Activated T-cell treated with anti-CD3 and anti-CD28 coated beads for 48 hours (primary cell): ENCODE data around the gene ZSWIM9.

Experiments
- DNase-seq: peaks from one replicate; pipeline ENCODE4 v3.0.0-alpha.2; 2020; ENCODE audit warnings: low read depth

ZSWIM9 gene

DNA sequence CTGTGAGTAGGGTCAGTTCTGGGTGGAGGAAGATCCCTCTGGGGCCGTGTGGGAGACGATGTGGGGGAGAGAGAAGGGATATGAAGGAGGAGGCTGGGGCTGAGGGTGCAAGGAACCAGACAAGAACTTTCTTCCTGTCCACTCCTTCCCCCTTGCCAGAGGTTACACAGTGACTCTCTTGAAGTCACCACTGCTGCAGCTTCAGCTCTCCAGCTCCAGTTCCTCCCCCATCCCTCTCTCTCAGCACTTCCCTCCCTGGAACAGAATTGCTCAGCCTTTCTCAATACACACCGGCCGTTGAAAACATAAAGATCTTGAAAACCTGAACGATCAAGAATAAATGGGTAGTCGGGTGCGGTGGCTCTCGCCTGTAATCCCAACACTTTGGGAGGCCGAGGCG, 5.1 kb downstream of the ZSWIM9 start:
- no peak for DNase-seq

DNA sequence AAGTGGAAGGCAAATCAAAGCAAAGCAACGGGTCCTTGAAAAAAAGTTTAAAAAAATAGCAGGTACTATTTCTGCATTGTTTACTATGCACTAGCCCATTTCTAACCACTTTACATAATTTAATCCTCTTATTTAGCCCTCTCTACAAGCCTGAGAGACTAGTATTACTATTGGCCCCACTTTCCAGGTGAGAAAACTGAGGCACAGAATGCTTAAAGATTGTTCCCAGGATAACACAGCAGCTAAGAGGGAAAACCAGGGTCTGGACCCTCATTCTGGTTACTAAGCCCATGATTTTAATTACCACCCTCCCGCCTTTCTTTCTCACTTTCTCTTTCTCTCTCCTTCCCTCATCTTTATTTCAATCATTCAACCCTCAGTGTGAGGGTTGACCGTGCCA, 5.7 kb downstream of the ZSWIM9 start:
- no peak for DNase-seq

DNA sequence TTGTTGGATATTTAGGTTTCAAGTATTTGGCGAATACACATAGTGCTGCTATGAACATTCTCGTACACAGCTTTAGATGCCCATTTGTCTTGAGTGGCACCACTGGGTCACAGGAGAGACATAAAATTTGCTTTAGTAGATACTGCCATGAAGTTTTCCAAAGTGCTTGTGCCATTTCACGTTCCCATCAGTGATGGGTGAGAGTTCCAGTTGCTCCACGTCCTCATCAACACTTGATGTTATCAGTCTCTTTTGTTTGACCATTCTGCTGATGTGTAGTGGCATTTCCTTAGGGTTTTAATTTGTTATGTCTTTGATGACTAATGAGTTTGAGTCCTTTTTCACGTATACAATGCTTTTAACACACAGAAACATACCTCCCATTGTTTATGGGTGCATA, 11.0 kb downstream of the ZSWIM9 start:
- DNase-seq = no peak

DNA sequence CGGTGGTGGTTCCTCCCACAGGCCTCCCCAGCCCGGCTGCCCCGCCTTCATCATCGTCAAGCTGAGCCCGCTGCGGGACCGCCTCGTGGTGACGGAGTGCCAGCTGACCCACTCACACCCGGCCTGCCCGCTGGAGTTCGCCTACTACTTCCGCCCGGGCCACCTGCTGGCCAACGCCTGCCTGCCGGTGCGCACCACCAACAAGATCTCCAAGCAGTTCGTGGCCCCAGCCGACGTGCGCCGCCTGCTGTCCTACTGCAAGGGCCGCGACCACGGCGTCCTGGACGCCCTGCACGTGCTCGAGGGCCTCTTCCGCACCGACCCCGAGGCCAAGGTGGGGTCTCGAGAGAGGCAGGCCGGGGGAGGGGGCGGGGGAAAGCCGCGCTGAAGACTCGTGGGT, 12.0 kb downstream of the ZSWIM9 start:
- no peak for DNase-seq

DNA sequence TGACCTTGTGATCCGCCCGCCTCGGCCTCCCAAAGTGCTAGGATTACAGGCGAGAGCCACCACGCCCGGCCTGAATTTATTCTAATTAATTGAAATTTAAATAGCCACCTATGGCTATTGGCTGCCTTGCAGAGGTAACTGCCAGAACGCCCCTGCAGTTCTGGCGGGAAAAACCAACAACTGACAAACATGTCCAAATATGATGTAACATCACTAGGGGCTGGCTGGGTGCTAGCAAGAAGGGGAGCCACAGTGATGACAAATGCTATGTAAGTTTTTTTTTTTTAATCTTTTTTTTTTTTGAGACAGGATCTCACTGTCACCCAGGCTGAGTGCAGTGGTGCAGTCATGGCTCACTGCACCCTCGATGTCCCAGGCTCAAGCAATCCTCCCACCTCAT, 12.9 kb downstream of the ZSWIM9 start:
- no peak for DNase-seq

DNA sequence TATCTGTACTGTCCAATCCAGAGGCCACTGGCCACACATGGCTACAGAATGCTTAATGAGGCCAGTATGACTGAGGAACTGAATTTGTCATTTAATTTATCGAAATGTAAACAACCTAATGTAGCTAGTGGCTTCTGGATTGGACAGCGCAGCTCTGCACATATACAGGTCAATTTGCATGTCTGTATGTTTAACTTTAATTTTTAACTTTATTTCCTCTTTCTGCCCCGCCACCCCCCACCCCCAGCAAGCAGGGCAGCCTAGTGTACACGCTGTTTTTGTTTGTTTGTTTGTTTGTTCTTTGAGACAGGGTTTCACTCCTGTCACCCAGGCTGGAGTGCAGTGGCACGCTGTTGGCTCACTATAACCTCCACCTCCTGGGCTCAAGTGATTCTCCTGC, 15.5 kb downstream of the ZSWIM9 start:
- no peak for DNase-seq

DNA sequence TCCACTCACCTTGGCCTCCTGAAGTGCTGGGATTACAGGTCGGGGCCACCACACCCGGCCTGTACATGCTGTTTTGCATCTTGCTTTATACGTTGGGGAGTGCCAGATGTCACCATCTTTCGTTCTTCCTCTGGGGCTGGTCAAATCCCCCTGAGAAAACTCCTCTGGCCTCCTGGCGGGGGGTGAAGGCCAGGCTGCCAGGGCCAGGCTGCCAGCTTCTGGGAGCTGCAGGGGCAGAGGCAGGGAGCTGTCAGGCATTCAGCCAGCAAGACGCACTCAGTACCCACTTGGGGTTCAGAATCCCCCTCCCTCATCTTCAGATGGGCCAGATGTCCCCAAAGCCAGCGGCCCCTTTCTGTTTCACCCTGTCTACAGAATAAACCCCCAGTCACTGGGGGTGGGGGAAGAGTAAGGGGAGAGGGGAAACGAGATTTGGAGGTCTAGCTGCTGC, 16.1 kb downstream of the ZSWIM9 start:
- no peak for DNase-seq

DNA sequence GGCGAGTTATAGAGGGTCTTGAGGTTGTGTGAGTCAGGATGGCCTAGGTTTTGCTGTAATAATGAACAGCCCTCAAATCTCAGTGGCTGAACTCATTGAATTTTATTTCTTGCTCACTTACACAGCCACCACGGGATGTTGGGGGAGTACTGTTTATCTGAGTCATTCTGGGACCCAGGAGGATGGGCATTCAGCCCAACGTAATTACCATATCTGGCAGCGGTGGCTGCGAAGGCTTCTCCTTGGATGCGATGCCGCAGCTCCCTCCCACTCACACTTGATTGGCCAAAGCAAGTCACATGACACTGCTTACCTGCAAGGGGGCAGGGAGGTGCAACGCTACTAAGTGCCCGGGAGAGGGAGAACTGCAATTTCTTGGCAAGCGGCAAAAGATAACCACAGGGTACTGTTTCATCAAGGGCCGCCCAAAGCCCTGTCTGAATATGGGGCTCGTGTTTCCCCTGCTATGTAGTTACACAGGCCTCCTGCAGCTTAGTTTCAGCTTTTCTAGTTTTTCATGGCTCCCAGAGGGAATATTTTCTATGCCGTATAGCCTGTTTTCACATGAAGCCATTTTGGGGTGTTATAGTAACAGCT, 19.9 kb downstream of the ZSWIM9 start:
- peak; percentile 24 for DNase-seq

DNA sequence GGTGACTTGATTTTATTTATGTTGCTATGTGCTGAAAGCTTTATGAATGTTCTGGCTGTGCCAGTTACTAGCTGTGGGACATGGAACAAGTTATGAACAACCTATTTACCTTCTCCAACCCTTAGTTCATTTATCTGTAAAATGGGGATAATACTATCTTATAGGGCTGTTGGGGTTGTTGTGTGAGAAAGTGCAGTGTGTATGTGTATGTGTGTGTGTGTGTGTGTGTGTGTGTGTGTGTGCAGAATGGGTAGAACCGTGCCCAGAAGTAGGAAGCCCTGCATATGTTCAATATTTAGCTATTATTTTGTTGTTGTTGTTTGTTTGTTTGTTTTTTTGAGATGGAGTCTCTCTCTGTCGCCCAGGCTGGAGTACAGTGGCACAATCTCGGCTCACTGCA, 20.4 kb downstream of the ZSWIM9 start:
- DNase-seq = no peak

DNA sequence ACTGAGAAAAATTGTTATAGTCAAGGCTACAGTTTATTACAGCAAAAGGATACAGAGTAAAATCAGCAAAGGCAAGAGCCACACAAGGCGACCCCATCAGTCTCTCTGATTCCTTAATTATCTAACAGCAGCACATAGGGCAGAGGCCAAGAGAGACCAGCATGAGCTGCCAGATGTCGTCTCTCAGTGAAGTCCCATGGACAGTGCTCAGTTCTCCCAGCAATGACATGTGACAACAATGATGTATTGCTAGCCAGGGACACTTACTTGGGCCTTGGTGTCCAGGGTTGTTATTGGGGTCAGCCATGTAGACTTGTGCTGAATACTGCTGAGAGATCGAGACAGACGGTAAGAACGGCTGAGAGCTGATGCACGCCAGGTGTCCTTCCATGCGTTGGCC, 22.3 kb downstream of the ZSWIM9 start:
- no peak for DNase-seq

DNA sequence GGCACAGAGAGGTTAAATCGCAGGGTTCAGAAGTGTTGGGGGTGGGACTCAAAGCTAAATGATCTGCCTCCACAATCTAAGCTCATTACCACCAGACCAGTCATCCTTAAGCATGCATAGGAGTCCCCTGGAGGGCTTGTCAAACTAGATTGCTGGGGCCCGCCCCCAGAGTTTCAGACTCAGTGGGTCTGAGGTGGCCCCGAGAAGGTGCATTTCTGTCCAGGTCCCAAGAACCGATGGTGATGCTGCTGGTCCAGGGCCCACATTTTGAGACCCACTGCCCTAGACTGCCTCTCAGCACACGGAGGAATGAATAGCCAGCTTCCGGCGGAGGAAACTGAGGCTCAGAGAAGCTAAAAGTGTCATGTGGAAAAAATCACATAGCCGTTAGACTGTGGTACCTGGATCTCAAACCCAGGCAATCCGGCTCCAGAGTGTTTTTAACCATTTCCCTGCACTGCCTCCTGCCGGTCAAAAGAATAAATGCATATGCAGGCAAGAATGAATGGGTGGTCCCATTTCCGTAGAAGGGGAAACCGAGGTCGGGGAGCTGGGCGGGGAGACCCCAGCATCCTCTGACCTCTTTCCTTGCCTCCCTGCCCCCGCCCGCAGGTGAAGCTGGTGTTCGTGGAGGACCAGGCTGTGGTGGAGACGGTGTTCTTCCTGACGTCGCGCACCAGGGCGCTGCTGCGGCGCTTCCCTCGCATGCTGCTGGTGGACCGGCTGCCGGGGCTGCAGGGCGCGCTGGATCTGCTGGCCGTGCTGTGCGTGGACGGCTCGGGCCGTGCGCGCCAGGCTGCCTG, 23.8 kb downstream of the ZSWIM9 start:
- no peak for DNase-seq

DNA sequence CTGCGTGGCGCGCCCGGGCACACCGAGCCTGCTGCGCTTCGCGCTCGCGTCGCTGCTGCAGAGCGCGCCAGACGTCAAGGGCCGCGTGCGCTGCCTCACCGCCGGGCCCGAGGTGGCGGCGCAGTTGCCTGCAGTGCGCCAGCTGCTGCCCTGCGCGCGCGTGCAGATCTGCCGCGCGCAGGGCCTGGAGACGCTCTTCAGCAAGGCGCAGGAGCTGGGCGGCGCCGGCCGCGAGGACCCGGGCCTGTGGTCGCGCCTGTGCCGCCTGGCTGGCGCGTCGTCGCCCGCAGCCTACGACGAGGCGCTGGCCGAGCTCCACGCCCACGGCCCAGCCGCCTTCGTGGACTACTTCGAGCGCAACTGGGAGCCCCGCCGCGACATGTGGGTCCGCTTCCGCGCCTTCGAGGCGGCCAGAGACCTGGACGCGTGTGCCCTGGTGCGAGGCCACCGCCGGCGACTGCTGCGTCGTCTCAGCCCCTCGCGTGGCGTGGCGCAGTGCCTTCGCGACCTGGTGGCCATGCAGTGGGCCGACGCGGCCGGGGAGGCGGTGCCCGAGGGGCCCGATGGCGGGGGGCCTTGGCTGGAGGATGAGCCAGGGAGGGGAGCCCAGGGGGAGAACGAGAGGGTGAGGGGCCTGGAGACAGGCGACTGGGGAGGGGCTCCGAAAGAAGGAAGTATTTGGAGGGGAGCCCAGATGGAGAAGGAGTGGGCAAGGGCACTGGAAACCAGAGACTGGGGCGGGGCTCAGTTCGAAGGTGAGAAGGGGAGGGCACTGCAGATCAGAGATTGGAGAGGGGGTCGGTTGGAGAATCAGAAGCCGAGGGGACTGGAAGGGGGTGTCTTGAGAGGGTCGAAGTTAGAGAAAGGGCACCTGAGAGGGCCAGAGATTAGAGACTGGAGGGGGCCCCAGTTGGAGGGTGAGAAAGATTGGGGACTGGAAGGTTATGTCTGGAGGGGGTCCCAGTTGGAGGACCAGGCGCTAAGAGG, 24.7 kb downstream of the ZSWIM9 start:
- no peak for DNase-seq

DNA sequence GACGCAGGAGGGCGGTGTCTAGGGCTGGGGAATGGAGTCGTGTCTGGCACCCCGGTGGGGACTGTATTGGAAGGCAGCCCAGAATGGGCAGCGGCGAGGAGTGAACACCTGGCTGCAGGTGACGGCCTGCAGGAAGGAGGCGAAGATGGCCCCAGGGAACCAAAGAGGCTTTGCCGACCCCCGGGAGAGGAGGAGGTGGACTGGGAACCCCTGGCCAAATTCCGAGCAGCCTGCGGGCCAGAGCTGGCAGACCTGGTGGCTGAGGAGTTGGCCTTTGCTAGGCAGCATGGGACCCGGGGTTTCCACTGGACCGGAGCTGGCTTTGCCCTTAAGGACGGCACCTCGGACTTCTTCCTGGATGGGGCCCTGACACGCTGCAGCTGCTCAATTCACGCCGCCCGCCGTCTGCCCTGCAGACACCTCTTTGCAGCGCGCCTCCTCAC, 25.9 kb downstream of the ZSWIM9 start:
- no peak for DNase-seq

DNA sequence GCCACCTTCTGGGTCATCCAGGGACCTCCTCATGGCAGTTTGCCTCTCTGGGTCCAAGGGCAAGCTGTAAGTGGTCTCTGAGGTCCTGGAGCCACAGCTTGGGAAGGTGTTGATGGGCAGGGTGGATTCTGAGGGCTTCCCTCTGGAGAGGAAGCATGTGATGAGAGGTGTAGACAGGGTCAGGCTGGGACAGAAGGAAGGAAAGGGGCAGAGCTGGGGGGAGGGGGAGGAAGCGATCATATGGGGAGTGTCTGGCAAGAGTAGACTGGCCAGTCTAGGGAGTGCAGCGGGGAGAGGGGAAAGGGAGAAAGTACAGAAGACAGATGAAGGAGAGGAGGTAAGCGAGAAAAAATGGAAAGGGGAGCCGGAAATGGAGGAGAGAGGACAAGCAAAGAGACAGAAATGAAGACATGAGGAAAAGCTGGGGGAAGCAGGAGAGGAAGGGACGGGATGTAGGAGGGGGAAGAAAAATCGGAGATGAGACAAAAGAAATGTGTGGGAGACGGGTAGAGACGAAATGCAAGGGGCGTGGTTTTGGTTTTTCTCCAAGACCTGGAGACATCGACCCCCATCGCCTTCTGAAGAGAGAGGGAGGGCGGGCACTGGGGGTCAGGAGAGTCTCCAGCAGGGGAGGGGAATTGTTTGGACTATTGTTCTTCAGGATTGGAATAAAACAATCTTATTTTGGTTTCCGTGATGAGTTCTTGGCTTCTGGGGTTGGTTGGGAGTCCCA, 26.6 kb downstream of the ZSWIM9 start:
- DNase-seq = no peak

DNA sequence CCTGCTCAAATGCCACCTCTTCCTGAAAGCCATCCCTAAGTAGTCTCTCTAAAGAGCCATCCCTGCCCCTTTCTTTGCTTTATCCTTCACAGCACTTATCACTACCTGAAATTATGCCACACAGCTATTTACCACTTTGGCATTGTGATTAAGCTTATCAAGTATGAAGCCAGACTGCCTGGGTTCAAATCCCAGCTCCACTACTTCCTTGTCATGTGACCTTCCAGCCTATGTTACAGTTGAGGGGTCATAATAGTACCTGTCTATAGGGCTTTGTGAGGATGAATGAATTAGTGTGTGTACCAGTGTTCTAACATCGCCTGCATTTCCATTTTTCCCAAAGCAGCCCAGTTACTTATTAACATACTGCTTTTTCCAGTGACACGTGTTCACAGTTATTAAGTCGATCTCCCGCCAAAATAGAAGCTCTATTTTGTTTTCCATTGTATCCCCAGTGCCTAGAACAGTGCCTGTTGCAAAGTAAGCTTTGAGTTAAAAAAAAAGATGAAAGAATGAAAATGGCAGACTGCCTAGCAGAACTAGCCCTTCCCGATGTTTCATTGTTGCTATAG, 32.8 kb downstream of the ZSWIM9 start:
- DNase-seq = no peak

DNA sequence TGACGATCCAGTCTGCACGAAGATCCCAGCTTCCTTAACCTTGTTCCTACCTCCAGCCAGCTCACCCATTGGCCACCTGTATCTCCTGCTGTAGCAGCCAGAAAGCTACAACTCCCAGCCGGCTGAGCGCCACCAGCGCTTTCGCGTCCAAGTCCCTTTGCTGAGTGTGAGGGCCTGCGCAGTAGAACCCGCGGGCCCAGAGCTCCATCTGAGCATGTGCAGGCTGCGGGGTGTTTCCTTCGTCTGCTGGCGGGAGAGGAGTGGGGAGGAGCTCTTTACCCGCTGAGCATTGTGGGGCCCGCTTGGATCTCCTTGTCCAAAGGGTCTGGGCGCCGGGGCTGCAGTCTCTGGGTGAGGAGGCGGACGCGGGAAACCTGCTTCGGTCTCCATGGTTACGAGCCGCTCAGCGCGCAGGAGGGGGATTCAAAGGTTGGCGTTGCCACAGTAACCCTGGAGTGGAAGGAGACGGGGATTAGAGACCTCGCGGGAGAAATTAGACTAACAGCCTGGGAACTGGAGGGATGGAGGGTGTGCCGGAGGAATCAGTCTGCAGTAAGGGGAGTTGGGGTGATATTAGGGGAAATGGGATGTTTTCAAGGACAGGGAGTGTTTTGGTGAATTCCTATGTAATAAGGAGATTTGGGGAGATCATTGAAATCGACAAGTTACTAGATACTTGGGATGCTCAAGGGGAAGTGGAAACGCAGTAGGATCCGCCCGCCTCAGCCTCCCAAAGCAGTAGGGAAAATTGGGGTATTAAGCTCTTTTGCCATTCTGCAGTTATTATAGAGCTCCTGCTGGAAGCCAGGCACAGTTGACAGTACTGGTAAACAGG, 33.5 kb downstream of the ZSWIM9 start:
- peak; percentile 88 for DNase-seq

DNA sequence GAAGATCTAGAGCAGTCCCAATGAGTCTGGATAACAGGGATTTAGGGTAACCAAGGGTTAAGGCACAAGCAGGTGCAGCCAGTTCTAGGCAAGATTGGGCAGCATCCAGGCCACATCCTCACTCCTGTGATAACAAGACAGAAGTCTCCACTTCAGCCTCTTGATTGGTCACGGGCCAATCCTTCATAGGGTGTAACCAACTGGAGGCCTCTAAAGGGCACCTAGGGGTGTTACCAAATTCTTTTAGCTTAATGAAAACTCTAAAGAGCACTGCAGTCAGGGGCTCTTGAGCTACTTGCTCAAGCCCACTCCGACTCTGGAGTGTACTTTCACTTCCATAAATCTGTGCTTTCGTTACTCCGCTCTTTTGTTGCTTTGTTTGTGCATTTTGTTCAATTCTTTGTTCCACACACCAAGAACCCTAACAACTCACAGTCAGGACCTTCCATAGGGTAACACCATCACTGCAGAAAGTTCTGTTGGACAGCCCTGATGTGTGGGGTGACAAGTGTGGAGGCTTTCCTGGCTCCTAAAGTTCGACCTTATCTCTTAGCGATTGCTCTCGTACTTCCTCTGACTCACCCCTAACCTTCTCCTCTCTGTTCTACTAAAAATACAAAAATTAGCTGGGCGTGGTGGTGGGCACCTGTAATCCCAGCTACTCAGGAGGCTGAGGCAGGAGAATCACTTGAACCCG, 36.1 kb downstream of the ZSWIM9 start:
- no peak for DNase-seq

DNA sequence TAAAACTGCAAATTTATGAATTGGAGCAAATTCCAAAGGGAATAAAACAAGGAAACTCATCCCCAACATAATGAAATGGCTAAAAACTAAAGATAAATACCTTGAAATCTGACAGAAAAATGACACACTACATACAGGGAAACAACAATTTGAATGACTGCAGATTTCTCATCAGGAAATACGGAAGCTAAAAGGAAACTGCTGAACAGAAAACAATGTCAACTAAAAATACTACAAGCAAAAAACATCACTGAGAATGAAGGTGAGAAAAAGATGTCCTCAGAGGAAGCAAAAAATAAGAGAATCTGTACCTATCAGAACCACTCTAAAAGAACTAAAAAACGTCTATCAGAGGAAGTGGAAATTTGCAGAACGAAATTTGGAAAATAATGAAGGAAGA, 39.5 kb downstream of the ZSWIM9 start:
- no peak for DNase-seq

DNA sequence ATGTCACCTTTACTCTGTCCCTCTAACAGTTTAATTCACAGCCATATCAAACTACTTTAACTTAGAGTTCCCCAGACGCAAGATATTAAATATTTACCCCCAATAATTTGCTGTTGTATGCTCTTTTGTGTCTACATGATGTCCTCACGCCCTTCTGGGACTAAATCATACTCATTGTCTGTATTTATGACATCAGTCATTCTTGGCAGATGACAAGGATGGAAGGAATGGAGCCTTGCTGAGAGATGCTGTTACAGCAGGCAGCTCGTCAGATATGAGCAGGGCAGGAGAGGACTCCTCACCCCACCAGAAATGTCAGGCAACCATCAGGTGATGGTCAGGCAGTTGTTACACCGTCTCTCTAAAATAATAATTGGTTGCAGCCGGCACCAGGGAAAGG, 43.5 kb downstream of the ZSWIM9 start:
- no peak for DNase-seq

DNA sequence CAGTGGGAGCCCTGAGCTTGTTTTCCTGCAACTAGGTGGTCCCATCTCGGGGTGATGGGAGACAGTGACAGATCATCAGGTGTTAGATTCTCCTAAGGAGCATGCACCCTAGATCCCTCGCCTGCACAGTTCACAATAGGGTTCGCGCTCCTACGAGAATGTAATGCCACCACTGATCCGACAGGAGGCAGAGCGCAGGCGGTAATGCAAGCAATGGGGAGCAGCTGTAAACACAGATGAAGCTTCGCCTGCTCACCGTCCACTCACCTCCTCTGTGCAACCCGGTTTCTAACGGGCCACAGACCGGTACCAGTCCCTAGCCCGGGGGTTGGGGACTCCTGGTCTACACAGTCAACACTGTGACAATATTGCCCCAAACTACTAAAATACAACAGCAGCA, 46.5 kb downstream of the ZSWIM9 start:
- DNase-seq = no peak
